HG03442 (cell line): ENCODE measurements around the gene GRHL1.
A peak's percentile ranks its signal among the peaks of the same experiment; 100 is the strongest.

Source experiments
- ATAC-seq: cut with Tn5 transposase; IDR thresholded peaks from one replicate; pipeline ENCODE4 v1.9.1; 2021; ENCODE audit warnings: mild to moderate bottlenecking, moderate library complexity; ENCODE audit not compliant: unreplicated experiment

GRHL1 gene

DNA sequence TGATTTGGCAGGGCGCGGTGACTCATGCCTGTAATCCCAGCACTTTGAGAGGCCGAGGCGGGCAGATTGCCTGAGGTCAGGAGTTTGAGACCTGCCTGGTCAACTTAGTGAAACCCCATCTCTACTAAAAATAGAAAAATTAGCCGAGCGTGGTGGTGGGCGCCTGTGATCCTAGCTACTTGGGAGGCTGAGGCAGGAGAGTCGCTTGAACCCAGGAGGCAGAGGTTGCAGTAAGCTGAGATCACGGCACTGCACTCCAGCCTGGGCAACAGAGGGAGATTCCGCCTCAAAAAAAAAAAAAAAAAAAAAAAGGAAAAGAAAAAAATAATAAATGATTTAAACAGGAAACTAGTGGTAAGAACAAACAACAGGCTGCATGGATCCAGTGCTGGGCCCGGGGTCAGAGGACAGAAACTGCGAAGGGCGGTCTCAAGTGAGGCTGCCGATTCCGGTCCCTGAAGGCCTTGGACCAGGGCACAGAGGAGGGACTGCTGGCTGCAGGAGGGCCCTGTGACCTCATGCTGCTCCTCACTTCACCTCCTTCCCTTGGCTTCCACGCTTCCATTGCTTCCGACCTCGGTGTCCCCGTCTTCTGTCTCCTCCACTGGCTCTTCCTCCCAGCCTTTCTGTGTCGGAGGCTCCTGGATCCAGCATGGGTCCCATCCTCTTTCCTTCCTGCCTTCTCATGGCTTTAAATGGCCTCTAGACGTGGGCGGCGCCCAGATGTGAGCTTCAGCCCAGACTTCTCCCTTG, 2.1 kb upstream of the GRHL1 start:
- ATAC-seq: no peak

DNA sequence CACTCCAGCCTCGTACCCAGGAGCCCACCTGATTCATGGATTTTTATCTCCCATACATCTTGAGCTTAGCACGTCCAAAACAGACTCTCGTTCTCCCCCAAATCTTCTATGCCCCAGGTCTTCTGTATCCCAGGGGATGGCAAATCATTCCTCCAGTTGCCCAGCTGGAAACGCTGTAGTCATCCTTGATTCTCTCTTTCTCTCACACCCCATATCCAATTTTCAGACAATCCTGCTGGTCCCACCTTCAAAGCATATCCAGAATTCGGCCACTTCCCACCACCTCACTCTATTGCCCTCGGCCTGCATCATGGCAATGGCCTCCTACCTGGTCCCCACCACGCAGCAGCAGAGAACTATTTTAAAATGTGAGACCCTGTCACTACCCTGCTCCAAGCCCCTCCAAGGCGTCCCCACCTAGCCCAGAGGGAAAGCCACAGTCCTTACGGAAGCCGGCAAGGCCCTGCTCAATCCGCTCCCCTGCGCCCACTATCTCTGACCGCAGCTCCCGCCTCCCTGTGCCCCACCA, 1.4 kb upstream of the GRHL1 start:
- ATAC-seq: no peak

DNA sequence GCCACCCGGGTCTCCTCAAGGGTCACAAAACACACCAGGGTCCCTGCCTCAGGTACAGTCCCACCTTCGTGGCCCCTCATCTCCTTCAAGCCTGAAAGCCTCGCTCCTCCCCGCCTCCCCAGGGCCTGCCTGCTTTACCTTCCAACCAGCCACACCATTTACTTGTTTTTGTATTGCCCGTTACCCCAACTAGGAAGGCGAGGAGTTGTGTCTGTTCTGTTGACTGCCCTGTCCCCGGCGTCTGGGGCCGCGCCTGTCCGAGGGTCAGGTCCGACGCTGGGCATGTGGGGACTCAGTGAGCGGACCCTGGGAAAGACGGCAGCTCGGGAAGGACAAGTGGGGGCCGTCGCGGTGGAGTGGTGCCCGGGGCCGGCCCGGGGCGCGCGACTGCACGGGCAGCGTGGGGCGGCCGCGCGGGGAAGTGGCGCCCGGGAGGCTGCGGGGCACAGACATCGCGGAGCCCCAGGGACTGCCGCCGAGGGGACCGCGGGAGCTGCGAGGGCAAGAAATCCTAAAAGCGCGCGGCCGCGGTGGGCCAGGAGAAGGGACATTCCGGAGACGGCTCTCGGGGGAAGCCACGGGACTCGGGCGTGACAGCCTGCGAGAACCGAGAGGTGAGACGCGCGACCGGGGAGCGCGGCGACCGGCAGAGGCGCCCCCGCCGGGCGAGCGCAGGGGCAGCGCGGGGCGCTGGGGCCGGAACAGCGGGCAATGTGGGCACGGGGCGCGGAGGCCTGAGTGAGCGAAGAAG, 797 bp upstream of the GRHL1 start:
- peak; percentile 40 for ATAC-seq

DNA sequence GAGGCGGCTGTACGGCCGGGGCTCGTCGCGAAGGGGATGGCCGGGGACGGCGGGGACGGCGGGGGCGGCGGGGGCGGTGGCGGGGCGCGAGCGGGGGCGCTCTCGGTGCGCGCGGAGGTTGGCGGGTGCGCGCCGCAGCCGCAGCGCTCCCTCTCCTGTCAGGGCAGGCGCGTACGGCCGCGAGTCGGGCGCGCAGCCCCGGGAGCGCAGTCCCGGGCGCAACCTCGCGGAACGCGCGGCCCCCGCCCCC, 296 bp upstream of the GRHL1 start:
- no peak for ATAC-seq

DNA sequence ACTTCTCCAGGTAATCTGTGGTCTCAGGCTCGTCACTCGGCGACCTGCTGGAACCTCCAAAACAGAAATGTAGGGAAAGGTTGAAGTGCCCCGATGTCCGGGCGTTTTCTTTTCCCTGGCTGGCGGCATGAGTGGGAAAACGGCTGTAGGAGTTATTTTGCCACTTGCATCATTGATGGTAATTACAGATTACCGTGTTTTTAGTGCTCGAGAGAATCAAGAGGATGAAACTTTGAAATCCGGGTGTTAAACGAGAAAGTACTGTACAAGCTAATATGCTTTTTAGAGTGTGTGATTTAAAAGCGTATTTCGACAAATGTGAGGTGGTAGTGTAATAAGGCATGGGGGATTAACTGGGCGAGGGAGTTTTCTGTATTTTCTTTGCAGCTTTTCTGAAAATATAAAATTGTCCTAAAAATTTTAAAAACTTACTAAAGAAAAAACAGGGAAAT, 819 bp downstream of the GRHL1 start:
- ATAC-seq: no peak

DNA sequence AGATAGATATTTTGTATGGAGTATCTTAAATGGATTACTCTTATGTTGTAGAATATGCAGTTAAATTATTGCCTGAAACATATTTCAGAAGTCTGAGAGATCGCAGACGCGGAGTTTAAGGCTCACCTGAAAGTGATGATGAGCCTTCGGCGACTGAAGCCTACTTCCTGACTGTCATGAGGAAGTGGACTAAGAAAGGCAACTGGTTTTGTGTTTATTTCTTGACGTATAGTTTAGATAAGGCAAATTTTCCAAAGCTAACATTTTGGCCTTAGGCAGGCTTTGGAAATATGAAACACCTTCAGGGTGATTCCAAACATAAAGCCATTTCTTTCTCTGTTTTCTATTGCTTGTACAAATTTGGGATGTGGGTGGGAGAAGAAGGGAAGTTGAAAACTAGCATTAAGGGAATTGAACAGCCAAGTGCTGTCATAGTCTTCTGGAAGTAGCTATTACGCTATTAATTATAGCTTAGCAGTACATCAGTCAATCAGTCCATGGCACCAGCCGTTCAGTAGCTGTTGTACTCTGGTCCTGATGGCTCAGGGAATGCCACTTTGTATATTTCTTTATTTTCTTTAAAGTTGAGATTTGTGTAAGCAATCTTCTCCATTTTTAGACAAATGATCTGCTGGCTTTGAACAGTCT, 1.5 kb downstream of the GRHL1 start:
- ATAC-seq: no peak

DNA sequence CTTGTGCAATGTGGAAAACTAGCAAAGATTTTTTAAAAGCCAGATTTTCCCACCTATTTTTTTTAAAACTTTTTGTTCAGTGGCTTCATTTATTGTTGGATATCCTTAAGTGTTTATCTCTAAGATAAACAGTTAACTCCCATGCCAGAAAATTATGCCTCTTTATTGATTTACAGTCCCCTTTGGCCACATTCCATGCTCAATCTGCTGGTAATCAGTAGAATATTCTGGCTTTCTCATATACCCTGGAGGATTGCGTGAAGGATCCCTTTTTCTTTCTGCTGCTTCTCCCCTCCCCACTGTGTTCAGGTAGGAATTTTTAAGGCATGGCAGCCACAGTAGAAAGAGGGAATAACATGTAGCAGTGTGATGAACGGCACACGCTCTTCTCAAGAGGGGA, 2.6 kb downstream of the GRHL1 start:
- ATAC-seq: no peak

DNA sequence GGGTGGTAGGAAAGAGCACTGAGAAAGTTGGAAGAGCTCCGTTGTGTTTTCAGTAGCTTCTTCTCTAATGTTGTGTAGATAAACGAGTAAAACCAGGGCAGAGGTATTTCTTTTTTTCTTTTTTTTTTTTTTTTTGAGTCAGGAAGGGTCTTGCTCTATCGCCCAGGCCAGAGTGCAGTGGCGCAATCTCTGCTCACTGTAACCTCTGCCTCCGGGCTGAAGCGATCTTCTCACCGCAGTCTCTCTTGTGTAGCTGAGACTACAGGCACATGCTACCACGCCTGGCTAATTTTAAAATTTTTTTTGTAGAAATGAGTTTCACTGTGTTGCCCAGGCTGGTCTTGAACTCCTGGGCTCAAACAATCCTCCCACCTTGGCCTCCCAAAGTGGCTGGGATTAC, 6.6 kb downstream of the GRHL1 start:
- ATAC-seq: no peak

DNA sequence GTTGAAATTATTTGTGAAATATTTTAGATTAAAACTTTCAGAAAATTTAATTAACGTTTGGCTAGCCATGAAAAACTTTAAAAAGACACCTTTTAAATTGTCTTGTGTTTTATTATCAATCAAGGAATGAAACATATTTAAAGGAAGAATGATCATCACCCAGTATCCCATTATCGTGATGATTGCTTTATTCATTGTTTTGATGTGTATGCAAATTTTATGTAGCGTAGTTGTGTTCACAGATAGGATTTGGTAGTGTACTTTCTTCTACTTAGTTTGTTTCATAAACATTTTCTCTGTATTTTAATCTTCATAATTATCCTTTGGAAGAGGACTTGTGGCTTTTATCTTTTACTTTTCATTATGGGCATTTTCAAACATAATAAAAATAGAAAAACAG, 7.8 kb downstream of the GRHL1 start:
- no peak for ATAC-seq

DNA sequence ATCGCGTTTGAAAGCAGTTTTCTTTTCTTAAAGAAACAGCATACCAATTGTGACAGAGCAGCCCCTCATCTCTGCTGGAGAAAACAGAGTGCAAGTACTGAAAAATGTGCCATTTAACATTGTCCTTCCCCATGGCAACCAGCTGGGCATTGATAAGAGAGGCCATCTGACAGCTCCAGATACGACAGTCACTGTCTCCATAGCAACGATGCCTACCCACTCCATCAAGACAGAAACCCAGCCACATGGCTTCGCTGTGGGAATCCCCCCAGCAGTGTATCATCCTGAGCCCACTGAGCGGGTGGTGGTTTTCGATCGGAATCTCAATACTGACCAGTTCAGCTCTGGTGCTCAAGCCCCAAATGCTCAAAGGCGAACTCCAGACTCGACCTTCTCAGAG, 9.5 kb downstream of the GRHL1 start:
- ATAC-seq: no peak

DNA sequence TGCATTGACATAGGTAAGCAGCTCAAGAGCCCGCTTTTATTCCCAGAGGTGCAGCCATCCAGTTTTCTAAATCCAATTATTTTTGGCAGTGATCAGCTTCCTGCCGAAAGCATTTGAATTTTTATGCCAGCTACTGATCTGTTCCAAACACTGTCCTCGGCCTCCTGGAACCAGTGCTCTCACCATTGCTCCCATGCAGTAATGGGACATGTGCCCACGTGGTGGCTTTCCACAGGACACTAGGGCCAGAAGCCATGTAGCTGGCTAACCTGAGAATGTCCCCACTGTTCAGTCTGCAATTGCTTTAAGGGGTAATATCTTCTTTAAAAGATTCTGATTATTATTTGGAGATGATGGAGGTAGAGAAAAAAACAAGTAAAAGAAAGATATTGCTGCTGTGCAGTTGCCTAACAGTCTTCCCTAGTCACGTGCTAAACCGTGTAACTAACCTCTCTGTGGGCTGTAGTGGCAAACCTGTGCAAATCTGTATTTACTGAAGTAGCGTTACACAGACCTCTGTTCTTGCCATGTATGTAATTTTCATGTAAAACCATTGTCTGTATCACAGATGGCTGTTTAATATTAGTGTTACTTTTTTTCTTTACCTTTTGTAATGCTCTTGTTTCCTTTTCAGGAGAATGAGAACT, 13.0 kb downstream of the GRHL1 start:
- ATAC-seq: no peak

DNA sequence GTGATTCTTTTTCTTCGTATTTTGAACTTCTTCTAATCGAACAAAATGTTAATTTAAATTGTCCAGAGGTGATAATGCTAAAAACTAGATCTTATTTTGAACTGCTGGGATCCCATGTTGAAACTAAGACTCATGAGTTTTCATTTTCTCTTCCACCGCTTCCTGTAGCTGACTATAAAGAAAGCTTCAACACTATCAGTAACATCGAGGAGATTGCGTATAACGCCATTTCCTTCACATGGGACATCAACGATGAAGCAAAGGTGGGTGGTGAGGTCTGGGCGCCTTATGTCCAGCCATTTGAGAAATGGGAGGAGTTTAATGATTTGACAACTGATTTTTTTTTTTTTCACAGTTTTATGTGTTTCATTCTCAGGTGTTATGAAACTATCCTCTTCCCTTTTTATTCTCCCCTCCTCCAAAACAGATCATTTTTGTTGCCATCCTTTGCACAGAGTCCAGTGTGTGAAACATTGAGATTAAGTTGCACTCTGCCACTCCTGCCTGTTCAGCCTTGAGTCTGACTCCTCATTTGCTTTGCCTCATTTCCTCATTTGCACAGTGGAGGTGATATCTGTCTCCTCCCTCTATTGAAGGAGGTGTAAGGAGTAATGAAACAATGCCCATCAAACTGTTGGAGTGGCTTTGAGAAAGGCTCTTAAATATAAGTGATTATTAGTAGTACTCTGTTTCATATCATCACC, 13.8 kb downstream of the GRHL1 start:
- no peak for ATAC-seq

DNA sequence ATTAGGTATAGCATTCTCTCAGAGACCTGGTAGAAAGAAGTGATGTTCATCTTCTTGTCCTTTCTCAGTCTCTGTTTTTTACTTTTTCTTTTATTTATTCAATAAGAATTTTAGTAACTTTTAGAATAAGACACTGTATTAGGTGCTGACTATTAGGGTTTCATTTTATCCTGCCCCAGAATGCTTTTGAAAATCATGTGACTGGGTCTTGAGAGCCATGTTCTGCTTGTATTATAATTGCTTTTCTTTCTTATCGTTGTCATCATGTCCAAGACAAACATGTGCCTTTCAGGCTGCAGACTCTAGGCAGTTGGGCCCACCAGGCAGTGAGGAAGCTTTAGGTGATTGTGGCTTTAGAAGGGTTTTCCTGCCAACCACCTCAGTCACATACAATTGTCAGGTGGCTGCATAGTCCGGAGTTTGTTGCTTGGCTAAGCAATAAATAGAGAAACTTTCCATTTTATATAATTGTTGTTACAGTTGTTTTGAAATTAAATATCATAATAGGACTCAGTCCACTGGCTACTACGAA, 15.1 kb downstream of the GRHL1 start:
- no peak for ATAC-seq

DNA sequence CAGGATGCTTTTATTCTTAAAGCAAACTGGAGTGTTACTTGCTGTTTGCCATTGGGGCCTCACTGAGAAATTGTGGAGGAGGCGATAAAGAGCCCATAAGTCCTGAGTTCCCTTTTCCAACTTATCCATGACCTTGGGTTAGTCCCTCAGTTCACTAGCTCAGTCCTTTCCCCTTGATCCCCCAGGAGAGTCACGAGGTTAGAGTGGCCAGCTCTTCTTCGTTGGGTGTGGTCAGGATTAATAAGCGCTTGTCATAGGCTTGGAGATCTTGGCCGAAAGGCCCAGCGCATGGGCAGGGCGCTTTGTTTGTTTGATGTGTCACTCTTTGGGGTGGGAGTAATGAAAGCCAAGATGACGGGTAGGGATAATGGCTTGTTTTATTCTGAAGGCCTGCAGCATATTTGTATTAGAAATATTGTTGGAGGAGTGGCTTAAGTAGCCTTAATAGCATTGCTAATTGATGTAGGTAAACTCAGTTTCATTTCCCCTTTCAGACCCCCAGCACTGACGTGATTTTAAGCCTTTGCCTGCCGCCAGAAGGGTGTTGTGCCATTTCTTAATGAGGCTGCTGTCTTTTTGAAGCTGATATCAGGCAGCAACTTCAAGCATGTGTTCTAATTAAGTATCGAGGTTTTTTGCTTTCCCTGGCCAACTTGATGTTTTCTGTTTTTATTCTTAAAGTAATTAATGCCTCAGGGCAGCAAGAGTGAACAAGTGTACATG, 15.7 kb downstream of the GRHL1 start:
- no peak for ATAC-seq

DNA sequence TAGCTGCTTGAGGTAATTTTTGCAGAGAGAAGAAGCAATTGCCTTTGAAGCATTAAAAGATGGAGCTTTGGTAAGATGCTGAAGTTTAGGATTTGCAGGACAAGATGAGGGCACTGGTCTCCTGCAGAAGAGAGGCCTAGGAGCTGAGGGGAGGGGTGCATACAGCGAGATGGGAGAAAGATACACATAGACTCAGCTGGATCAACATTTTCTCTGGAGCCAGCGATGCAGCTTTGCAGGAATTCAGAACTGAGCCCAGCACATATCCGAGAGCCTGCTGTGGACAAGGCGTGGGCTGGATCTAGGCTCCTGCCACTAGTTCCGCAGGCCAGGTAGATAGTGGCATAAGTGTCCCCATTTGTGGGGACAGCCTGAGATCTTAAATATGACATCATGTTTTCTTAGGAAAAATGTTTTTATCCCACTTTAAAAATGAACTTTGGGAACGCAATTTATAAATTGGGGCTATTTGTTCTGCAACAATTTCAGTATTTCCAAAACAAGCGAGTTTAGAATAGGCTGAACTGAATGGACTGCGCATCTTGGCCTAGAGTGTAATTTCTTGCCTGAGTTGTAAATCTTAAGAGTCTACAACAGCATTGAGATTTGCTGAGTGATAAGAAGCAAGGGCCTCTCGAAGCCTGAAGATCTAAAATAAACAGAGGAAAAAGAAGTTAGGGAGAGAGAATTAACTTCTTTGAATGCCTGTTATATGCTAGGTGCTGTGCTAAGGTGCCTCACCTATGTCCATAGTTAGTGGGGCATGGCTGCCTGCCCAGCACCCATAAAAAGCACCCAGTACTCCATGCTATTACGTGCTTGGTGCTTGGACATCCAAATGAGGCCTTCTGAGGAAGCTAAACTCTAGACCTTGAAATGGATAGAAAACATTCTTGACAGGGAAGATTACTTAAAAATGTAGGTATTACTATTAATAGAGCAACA, 17.3 kb downstream of the GRHL1 start:
- ATAC-seq: no peak

DNA sequence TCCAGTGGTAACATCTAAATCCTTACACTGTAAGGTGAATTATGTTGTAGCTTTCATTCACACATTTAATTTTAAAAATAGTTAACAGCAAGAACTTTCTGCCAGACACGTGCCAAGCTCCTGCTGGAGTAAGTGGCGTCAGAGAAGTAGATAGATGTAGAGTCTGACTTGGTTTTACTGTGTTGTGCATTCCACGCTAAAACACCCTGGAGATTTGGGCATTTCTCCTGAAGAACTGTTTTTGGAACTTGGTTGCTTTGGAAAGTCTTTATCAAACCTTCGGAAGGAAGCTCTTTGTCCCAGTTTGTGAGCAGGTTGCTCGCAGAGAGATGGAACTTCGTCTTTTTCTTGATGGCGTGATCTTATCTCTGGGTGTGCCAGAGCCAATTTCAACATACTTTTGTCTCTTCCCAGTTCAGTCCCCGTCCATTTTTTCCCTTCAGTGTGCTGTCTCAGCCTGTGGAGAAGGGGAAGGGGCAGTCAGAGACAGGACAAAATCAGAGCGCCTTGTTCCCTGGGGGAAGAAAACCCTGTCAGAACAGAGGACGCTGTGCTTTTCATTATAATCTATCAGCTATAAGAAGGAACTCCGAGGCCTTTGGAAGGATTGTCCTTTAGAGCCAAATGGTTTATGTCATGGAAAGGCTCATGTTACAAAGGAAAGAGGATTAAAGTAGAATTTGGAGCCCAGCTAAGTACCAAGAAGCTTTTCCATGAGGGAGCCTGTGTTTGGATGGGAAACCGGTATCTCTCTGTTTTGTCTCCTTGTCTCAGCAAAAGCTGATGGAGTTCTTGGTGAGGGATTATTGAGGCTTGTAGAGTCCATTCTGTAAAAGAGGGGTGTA, 18.9 kb downstream of the GRHL1 start:
- ATAC-seq: no peak

DNA sequence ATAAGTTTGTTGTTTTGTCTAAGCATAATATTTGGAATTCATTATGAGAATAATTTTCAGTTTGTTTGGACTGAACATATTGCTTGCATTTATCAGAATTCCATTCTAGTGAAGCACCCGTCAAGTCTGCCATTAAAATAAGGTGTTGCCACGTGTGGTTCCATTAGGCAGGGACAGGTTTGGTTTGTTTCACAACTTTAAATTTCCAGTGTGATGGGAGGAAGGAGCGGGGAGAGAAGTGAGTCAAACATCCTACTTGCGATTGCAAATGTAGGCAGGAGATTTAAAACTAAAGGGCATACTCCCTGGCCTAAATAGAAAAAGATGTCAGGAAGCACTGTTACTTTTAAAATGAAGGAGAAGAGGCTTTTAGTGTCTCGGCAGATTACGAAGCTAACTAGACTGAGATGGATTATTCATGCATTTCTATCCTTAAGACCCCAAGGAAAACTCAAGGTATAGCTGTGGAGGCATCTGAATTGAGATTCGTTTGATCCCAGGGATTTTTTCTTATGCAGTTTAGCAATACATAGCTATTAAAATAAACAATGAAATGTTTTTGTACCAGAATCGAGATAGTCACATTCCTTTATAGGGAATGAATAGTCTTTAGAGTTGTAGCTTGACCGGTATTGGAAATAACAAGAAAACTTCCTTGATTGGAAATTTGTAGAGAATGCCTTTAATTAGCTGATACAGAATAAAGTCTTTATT, 19.8 kb downstream of the GRHL1 start:
- no peak for ATAC-seq
